Ammon's horn (tissue), 1 donor: Measurements from ENCODE around the gene DCHS1.

ENCODE experiments used
- DNase-seq: peaks from one replicate; pipeline ENCODE4 v3.0.0-alpha.2; 2016; ENCODE audit warnings: low spot score

DCHS1 gene

DNA sequence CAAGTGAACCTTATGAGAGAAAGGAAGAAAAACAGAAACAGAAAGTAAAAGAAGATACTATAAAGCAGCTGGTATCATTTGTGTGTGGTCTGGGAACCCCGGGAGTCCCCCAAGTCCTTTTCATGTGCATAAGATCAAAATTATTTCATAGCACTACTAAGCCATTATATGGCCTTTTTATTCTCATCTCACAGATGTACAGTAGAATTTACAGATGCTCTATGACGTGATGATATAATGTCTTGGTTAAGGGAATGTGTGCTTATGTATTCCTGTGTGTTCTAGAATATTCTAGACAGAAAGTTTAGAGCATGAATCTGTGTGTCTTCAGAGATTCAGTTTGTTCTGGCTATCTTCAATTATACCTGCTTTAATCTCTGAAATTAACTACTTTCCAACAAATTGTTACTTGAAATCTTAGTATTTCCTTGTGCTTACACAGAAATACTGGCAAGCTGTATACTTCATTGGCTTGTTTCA is 27.8 kb downstream of the DCHS1 start:
- DNase-seq: no peak

DNA sequence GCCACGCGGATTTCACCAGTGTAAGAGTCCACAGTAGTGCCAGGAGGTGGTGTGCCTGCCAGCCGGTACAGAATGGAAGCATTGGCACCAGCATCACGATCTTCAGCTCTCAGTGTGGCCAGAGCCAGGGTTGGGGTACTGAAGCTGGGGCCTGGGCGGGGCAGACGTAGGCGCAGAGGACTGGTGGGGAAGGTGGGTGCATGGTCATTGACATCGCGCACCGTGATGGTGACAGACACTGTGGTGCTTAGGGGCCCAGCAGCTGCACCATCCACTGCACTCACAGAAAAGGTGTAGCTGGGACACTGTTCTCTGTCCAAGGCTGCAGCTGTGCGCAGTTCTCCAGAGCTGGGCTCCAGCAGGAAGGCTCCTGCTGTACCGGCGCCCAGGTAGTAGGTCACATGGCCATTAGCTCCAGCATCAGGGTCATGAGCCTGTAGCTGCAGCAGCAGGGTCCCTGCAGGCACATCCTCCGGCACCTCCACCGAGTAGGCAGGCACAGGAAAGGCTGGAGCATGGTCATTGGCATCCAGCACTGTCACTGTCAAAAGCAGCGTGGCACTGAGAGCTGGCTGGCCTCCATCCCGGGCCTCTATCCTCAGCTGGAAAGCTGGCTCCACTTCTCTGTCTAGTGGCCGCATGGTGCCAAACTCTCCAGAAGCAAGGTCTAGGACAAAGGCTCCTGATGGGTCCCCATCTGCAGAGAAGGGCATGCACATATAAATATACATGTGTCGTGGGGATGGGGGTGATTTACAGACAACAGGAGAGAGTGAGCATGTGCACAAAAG is 28.4 kb downstream of the DCHS1 start:
- peak; percentile 71 for DNase-seq

DNA sequence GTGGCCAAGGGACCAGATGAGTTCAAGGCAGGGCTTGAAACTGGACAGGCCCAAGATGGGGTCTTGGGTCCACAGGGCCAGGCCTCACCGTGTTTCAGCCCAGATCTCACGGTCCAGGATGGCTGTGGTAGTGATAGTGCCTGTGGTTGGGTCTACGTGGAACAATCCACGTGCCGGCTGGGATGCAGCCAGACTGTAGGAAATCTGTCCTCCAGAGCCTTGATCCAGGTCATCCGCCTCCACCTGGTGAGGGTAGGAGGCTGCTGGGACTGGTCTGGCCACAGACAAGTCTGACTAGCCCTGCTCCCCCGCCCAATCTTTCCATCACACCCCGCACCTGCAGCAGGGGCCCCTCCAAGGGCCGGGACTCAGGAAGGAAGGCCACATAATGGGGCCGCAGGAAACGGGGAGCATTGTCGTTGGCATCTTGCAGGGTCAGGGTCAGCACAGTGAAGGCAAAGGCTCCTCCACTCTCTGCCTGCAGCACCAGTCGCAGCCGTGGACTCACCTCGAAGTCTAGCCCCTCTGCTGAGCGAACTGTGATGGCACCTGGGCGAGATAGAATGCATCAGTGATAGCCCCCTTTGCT is 29.7 kb downstream of the DCHS1 start:
- DNase-seq: no peak

DNA sequence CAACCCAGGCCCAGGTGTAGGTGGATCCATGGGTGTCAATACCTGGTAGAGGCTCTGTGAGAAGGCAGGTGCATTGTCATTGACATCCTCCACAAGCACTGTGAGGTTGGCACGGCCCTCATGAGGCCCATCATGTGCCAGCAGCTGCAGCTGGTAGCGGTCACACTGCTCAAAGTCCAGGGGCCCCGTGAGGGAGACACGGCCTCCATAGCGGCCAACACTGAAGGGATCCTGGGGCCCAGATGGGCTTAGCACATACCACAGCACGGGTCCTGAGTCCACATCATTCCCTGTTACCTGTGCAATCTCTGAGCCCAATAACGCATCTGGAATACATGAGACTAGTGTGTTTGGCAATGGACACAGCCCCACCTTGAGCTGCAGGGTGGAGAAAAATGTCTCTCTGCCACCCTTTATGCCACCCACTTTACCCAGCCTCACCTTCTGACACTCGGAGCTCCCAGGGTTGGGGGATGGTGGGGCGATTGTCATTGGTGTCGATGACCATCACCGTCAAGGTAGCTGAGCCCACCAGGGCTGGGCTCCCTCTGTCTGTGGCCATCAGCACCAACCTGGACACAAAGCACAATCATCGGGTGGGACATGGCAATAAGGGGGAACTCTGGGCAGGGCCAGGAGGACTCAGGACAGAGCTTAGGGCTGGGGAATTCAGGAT is 30.3 kb downstream of the DCHS1 start:
- DNase-seq: no peak

DNA sequence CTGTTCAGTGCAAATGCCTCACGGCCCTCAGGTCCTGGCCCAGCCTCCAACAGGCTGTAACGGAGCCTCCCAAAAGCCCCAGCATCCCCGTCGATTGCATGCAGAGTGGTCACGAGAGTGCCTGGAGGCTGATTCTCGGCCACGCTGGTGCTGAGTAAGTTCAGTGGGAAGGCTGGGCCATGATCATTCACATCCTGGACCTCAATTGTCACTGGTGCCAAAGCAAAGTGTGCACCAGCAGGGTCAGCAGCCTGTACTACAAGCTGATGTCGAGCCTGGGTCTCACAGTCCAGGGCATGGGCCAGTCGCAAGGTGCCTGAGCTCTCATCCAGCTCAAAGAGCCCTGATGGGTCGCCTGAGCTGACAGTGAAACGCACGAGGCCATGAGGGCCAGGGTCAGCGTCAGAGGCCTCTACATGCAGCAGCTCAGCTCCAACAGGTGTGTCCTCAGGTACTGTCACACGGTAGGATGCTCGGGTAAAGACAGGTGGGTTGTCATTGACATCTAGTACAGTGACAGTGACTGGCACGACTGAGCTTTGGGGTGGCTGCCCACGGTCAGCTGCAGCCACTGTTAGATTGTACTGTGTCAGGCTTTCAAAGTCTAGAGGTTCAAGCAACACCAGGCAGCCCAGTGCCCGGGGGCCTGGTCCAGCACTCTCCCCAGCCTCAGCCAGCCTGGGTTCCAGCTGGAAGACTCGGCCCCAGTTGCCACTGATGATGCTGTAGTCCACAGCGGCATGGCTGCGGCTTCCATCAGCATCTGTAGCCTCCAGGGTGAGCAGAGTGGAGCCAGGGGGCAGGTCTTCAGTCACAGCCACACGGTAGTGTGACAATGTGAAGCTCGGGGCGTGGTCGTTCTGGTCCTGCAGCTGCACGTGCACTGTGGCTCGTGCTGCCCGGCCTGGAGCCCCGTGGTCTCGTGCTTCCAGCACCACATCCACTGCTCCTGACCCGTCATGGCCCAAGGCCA is 31.9 kb downstream of the DCHS1 start:
- no peak for DNase-seq

DNA sequence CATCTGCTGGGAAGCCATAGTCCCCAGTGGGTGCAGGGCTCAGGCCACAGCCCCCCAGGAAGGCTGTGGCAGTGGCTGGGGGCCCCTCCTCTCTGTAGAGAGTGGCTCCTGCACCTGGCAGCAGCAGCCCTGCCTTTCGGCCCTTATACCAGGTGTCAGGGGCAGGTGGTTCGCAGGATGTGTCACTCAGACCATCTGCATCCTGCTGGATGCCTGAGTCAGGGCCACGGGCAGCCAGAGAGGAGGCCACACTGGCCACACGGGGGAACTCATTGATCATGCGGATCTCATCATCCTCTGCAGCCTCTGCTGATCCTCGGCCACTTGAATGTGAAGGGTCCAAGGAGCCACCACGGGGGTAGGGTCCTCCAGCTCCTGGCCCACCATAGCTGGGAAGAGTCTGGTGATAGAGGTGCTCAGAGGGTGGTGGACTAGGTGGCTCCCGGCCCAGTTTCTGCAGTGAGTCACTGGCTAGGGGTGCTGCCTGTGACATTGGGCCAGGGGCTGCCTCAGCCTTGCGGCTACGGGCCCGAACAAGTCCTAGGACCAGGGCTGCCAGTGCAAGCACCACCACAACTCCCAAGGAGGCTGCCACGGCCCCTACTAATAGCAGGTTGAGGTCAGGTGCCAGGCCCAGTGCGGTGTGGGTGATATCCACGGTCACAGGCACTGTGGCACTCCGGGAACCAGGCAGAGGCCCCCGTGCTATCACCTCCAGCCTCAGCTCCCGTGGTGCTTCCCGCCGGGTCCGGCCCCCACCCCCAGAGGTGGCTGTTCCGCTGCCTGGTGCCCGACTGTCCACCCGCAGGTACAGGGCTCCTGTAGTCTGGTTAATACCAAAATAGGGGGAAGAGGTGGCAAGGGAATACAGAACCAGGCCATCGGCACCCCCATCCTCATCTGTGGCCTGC is 33.1 kb downstream of the DCHS1 start:
- no peak for DNase-seq

DNA sequence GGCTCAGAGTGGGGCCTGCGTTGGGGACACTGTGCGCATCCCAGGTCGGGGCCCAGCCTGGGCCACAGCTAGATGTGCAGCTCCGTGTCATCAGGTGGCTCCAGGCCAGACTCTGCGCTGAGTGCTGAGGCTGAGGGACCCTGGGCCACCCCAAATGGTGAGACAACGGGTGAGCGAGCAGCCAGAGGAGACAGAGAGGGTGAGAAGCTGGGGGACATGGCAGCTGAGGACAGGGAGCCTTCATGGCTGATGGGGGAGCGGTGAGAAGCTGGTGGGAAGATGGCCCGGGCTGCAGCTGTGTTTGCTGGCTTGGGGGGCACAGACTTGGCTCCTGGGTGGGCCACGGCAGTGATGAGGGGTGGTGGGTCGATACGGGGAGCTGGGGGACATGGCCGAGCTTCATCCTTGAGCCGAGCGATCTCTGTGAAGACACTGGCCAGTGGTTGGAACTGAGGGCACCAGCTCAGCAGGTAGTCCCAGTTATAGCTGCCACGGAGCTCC is 33.8 kb downstream of the DCHS1 start:
- no peak for DNase-seq

DNA sequence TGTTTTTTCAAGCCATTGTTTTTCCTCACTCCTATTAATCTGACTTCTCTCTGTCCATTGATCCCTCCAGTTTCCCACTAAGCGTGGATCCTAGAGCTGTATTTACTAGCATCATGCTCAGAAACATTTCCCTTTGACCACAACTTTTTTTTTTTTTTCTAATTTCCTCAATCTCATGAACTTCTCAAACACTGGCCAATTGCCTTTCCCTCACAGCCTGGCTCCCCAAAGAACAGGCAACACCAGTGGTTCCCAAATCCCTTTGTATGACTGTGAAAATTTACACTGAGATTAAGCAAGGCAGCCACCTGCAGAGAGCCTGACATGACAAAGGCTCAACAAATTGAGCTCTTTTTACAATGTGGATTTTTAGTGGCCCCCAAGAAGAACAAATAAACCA is 35.0 kb downstream of the DCHS1 start:
- no peak for DNase-seq

DNA sequence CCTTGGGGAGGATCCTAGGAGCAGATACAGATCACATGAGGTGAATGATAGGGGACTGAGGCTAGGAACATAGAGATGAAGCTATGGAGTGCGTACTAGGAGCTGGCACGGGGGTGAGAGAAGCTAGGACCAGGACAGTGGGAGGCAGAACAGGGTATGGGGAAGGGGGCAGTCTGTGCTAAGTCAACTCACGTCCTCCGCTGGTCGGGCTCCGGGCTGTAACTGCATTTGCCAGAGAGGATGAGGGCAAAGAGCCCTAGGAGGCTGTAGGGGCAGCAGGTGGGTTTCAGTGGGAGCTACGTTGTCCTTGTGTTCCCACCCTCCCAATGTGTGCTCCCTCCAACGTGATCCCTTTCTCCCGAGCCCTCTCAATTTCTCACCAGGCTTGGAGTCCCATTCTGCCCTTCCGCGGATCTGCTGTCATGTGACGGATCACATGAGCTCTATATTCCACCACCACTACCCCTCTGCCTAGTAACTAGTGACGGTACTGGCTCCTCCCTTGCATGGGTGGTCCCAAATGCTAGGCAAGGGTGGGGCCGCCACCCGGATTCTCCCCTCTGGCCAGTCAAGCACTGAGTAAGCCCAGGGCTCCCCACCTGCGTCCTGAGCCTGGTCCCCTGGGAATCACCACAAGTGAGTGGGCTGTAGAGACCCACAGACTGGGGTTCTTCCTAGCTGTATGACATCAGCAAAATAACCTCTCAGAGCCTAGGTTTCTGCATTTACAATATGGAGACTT is 36.4 kb downstream of the DCHS1 start, which contains the start of gene TPP1:
Gene TPP1, minus strand, starts transcription at position 419 of the 742 bp plus-strand sequence. Its CDS starts 22 bp downstream, at position 397.
- DNase-seq: peak; percentile 99

DNA sequence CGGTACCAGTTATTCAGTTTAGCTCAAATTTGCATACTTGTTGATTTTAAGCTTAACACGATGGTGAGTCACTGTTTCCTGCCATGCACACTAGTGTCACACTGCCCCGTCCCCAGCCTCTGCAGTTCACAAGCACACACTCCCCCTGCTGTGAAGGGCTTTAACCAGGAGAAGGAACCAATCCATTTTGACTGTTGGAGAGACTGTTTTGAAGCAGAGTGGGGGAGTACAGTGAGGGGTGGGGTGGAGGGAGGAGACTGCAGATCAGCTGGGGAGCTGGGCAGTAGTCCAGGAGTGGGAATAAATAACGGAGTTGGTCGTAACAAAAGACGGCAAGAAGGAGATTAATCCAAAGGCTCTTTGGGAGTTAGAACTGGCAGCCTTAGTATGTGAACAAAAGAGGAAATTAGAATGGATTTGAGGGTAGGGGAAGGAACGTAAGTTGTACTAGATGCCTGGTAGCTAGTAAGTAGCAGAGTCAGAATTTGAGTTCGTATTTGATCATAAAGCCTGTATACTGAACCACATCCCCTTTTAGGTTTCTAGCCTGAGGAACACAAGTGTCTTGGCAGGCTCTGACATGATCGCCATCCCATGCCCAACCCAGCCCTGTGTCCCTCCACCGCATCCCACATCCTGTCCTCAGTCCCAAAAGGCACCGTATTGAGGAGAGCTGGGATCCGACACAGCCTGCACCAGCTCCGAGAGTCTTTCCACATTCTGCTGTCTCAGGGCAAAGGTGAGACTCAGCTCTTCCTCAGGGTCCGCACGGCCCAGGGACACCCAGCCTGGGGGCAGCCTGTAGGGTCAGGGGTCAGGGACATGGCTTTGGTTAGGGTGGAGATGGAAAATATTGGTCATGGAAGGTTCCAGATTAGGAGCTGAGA is 37.2 kb downstream of the DCHS1 start:
- DNase-seq: peak; percentile 87

DNA sequence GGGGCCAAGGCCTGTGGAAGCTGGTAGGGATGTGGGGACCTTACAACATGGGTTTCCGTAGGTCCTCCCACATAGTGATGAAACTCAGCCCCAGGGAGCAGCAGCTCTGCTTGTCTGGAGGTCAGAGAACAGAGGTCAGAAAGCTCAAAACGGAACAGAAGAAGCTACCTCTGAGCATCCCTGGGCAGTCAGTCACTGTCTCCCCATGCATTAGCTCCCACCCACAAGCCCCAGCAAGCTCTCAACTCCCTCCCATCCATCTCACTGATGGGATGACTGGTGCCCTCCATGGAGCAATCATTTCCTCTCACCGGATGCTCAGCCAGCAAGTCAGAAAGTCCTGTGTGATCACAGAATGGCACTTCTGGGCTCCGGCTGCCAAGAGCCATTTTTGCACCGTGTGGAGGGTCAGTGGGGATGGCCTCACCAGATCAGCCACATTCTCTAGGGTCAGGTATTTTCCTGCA is 38.3 kb downstream of the DCHS1 start:
- no peak for DNase-seq

DNA sequence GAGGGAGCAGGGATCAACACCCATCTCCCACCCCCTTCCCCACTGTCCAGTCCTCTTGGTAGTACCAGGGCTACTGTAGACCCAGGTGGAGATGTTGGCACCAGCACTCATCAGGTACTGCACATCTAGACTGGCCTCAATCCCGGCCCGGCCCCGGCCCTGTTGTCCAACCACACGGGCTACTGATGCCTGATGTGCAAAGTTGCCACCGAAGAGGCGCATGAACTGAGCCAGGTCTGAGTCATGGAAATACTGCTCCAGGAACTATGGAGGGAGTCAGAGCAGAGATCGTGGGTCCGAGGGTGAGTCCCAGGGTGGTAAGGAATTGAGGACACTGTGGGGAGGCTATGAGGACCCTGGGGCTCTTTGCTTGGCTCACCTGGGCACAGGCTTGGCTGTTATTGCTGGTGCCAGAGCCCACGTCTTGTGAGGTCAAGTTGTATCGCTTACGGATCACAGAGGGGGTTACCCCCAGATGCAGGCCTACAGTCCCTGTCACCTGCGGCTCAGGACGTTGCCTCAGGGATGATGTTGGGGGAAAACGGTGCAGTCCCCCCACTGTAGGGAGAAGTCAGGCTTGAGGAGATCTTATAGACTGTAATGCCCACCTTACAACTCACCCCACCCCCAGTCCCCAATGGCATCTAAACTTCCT is 38.9 kb downstream of the DCHS1 start:
- no peak for DNase-seq

DNA sequence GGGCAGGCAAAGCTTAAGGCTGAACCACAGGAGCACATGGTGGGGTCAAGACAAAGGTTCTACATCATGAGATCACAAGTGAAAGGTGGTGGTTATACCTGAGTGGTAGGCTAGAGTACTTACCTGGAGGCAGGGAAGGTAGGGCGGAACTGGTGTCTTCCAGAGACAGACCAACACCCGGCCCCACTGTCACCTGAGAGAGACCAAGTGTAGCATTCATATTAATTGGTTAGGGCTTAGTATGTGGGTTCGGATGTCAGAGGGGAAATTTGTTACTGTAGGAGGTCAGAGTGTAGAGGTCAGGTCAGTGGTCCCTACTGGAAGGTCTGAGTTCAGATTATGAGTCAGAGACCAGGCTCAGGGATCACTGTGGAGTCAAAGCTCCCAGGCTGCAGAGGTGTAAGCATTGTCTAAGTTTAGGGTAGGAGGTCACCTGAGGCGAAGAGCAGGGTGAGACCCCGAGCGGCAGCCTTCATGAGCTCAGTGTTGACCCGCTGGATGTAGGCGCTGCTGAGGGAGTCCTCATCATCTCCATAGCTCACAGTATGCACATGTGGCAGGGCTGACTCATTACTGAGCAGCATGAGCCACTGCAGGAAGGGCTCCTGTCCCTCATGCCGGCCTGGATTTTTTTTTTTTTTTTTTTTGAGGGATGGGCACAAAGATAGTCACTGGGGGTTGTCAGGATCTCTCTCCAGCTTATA is 39.6 kb downstream of the DCHS1 start:
- no peak for DNase-seq

DNA sequence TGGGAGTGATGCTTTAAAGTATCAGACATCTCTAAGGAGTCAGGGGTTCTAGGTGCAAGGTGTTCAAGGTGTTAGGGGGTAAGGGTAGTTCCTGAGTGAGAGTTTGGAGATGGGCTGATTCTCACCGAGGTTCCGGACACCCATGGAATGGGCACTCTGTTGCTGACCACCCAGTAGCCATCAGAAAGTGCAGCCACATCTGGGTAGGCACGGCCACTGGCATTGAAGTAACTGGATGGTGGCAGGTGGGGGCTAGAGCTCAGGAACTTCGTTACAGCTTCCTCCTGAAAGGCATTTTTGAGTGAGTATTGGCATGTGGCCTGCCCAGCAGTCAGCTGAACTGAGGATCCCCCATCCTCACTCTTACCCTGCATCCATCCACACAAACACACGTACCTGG is 40.6 kb downstream of the DCHS1 start:
- no peak for DNase-seq

DNA sequence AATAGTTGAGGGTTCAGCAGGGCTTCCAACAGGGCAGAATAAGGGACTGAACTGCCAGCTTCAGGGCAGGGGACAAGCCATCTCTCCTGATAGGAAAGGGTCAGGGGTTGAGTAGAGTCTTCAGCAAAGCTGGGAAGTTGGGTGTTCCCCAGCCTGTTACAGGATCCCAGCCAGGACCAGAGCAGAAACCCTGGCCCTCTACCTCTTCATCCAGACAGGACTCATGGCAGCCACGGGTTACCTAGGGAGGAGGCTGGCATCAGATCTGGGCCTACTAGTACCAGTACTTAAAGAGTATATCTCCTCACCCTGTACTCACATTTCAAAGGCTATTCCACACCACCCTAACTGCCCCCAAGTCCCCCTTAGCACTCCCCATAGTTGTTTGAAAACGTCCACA is 41.2 kb downstream of the DCHS1 start:
- DNase-seq: no peak

DNA sequence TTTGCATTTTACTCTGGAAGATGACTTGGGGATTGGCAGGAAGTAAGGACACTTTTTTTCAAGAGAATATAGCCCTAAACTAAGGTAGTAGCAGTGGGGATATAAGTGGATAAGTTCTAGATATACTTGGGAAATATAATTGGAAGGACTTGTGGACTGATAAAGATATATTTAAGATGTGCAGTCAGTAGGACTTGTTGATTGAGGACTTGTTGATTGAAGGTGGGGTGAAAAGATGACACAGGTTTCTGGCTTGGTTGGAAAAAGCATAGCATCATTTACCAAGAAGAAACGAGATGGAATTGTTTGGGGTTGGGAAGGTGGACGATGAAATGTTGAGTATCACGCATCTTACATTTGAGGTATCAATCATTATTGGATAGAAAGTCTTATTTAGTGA is 42.1 kb downstream of the DCHS1 start:
- DNase-seq: no peak
